ENCODE results near the gene TRIM67. TPM values are rescaled to one million over a fixed set of nuclear protein-coding genes. Genes with fewer than 3 reads are reported as not detected.

The TRIM67 gene
- total RNA-seq, 1 donor from 2014 or later, result not detected

- no peak for DNase-seq (ENCODE audit: low read depth)
- peak; percentile 75 for FAIRE-seq
- H3K36me3 ChIP-seq (ENCODE audit: control insufficient read depth, insufficient read depth, low read length), result no peaks in the 10 kb centered on the region
- no peaks in the 10 kb centered on the region for H3K27me3 ChIP-seq (ENCODE audit: control insufficient read depth, insufficient read depth, low read length)
- TF ChIP-seq CTCF (IDR thresholded peaks at IDR 0.05; ENCODE audit: insufficient read depth, low read length, severe bottlenecking), result no peak
- no peak overlapping the region for H3K4me3 ChIP-seq (ENCODE audit: low read depth, low read length)
These were observed 38.0 kb downstream of the TRIM67 start for GRCh38 chr1:231199868-231200267.

DNA sequence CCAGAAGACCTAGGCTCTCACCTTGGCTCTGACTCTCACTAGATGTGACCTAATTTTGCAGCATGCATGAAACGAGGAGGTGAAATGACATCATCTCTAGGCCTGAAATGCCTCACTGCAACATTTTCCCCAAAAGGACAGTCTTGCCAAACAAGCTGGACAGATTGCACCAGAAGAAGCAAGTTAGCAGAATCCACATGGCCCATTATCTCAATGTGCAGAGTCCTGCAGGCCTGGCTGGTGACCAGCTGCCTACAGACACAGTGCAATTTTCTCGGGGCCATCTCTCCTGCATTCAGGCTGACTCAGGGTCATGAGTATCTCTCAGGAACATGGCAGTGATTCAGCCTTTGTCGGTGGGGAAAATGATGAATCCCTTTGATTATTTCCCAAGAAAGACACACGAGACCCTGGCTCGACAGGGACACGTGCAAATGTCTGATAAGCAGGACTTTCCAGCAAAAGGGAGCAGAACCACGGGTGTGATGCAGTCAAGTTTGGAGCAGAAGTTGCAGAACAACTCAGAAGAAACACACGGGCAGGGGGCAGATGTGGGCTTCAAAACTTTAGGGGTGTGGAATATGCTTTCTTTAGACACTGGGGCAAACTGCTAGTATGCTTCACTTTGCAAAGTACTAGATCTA lies 38.7 kb downstream of the TRIM67 start:
- TF ChIP-seq CTCF (IDR thresholded peaks at IDR 0.05; ENCODE audit: insufficient read depth, low read length, severe bottlenecking), result no peak
- Histone ChIP-seq H3K4me3 (ENCODE audit: low read depth, low read length) (no peak overlapping the region), H3K27me3 (ENCODE audit: control insufficient read depth, insufficient read depth, low read length) (no peaks in the 10 kb centered on the region), H3K36me3 (ENCODE audit: control insufficient read depth, insufficient read depth, low read length) (no peaks in the 10 kb centered on the region)
- peak; percentile 18 for DNase-seq (ENCODE audit: low read depth)
- FAIRE-seq, result no peak

GRCh38 chr1:231201375-231201978 lies 39.6 kb downstream of the TRIM67 start:
- DNase-seq (ENCODE audit: low read depth) (no peak), FAIRE-seq (no peak)
- H3K27me3 ChIP-seq (ENCODE audit: control insufficient read depth, insufficient read depth, low read length), result no peaks in the 10 kb centered on the region
- H3K36me3 ChIP-seq (ENCODE audit: control insufficient read depth, insufficient read depth, low read length), result no peaks in the 10 kb centered on the region
- TF ChIP-seq CTCF (IDR thresholded peaks at IDR 0.05; ENCODE audit: insufficient read depth, low read length, severe bottlenecking), result no peak
- no peak overlapping the region for H3K4me3 ChIP-seq (ENCODE audit: low read depth, low read length)

DNA sequence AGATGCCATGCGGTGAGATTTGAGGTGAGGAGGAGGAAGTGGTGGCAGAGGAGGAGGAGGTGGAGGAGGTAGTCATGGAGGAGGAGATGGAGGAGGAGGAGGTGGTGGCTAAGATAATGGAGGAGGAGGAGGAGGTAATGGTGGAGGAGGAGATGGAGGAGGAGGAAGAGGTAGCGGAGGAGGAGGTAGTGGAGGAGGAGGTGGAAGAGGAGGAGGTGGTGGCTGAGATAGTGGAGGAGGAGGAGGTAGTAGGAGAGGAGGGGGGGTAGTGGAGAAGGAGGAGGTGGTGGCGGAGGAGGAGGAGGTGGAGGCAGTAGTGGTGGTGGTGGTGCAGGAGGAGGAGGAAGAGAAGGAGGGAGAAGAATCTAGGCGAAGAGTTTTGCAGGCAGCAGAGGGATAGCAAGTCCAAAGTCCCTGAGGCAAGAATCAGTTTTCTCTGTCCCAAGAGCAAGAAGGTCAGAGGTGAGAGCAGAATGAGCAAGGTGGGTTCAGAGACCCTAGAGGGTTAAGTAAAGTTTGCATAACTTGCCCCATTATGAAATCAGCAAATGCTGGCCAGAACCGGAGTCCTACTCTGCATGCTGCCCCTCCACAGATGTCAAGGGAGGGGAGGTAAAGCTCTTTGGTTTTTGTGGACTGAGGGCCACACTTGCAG lies 40.2 kb downstream of the TRIM67 start:
- Histone ChIP-seq H3K4me3 (ENCODE audit: low read depth, low read length) (no peak overlapping the region), H3K36me3 (ENCODE audit: control insufficient read depth, insufficient read depth, low read length) (no peaks in the 10 kb centered on the region), H3K27me3 (ENCODE audit: control insufficient read depth, insufficient read depth, low read length) (no peaks in the 10 kb centered on the region)
- no peak for FAIRE-seq
- no peak for DNase-seq (ENCODE audit: low read depth)
- TF ChIP-seq CTCF (IDR thresholded peaks at IDR 0.05; ENCODE audit: insufficient read depth, low read length, severe bottlenecking), result no peak

DNA sequence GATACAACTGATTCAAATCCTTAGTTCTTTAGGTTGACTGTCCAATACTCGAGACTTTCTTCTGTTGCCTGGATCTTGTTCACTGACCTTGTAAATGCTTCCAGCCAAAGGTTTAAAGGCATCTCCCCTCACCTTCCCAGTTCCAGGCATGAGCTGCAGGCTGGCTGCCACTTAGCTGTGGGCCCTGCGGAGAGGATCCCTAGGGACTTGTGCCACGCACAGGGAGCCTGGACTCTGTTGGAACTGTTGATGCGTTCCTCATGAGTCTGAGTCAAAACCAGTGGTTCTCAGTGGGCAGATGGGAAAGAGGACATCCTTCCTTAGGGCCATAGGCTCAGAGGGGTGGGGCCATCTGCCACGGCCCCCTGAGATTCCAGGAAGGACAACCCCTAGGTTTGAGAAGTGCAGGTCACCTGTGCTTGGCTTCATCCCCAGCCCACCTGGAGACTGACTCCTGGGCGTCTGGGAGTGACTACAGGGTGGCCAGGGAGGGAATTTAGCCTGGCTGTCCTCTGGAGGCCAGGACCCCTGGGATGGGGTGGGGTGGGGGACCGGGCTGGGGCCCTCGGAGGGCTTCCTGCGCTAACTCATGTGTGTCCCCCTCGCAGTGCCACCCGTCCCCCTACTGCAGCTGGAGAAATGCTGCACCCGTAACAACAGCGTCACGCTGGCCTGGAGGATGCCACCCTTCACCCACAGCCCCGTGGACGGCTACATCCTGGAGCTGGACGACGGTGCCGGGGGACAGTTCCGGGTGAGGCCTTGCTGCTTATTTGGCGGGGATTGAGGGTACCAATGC lies 41.6 kb downstream of the TRIM67 start:
- TF ChIP-seq CTCF (IDR thresholded peaks at IDR 0.05; ENCODE audit: insufficient read depth, low read length, severe bottlenecking), result no peak
- Histone ChIP-seq H3K4me3 (ENCODE audit: low read depth, low read length) (no peak overlapping the region), H3K27me3 (ENCODE audit: control insufficient read depth, insufficient read depth, low read length) (no peaks in the 10 kb centered on the region), H3K36me3 (ENCODE audit: control insufficient read depth, insufficient read depth, low read length) (no peaks in the 10 kb centered on the region)
- FAIRE-seq (no peak), DNase-seq (ENCODE audit: low read depth) (no peak)

Data from bronchial epithelial cell (primary cell).